GDM1 (cell line): ENCODE data around the gene DUS1L.

Experiments used
- DNase-seq: peaks from one replicate; lab custom pipeline; 2025; lab: John Stamatoyannopoulos, UW

The DUS1L gene

GRCh38 chr17:82087961-82088837 lies 22.6 kb upstream of the DUS1L start:
- DNase-seq, result no peak

GRCh38 chr17:82086941-82087906 lies 21.6 kb upstream of the DUS1L start:
- no peak for DNase-seq

GRCh38 chr17:82085931-82086764 lies 20.5 kb upstream of the DUS1L start:
- no peak for DNase-seq

- no peak for DNase-seq
These were observed 19.6 kb upstream of the DUS1L start for GRCh38 chr17:82085031-82085861.

- DNase-seq, result no peak
These were observed 18.9 kb upstream of the DUS1L start for GRCh38 chr17:82084373-82085030.

- no peak for DNase-seq
These were observed 18.1 kb upstream of the DUS1L start for GRCh38 chr17:82083533-82084359.

GRCh38 chr17:82083009-82083408 lies 17.4 kb upstream of the DUS1L start:
- DNase-seq, result no peak

GRCh38 chr17:82082456-82082855 lies 16.9 kb upstream of the DUS1L start:
- DNase-seq, result no peak

GRCh38 chr17:82081966-82082365 lies 16.4 kb upstream of the DUS1L start:
- no peak for DNase-seq

GRCh38 chr17:82081546-82081945 lies 15.9 kb upstream of the DUS1L start:
- DNase-seq, result no peak

- DNase-seq, result no peak
These were observed 15.3 kb upstream of the DUS1L start for GRCh38 chr17:82080789-82081464.

- no peak for DNase-seq
These were observed 14.6 kb upstream of the DUS1L start for GRCh38 chr17:82080048-82080788.

- no peak for DNase-seq
These were observed 13.5 kb upstream of the DUS1L start for GRCh38 chr17:82079001-82079677.

GRCh38 chr17:82078433-82078832 lies 12.8 kb upstream of the DUS1L start:
- DNase-seq, result no peak

- no peak for DNase-seq
These were observed 12.2 kb upstream of the DUS1L start for GRCh38 chr17:82077617-82078358.

- no peak for DNase-seq
These were observed 11.4 kb upstream of the DUS1L start for GRCh38 chr17:82076785-82077591.
